GM21526 (cell line): ENCODE results near the gene LHX6.
A peak's percentile ranks its signal among the peaks of the same experiment; 100 is the strongest.

Source experiments
- ATAC-seq: cut with Tn5 transposase; IDR thresholded peaks from one replicate; pipeline ENCODE4 v1.9.1; 2021; ENCODE audit warnings: moderate library complexity; ENCODE audit not compliant: unreplicated experiment, low FRiP score

The LHX6 gene

DNA sequence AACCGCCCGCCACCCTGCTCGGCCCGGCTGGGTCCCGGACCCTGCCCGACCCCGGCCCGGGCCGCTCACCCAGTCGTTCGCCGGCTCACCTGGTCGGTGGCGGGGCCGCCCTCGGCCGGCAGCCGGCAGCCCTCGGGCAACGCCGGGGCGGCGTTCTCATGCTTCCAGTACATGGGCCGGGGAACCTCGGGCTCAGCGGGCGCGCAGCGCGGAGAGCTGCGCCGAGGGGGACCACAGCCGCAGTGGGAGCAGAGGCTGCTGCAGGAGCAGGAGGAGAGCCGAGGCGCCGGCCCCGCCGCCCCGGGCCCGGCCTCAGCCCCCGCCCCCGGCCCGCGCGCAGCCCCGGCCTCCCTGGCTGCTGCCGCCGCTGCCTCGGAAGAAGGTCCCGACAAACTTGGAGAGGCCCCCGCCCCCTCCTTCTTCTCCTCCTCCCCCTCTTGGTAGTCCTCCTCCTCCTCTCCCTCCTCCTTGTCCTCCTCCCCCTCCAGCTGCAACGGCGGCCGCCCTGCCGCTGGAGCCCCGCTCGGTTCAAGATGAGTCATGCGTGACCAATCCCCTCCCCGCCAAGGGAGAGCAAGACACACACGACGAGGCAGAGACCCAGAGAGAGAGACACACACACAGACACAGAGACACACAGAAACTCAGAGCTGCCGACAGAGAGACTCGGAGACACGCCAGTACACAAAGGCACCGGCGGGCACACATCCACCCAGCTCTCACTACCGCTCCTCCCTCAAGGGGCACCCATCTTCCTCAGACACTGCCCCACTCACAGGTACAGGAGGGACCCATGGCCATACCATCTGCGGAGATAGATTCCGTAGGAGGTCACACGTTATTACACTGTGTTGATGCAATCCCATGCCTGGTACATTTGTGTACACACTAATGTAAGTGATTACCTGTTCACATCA, at the start of gene LHX6:
Gene LHX6, minus strand, starts transcription at position 390 of the 917 bp plus-strand sequence. Its CDS starts 217 bp downstream, at position 173.
- ATAC-seq = no peak

DNA sequence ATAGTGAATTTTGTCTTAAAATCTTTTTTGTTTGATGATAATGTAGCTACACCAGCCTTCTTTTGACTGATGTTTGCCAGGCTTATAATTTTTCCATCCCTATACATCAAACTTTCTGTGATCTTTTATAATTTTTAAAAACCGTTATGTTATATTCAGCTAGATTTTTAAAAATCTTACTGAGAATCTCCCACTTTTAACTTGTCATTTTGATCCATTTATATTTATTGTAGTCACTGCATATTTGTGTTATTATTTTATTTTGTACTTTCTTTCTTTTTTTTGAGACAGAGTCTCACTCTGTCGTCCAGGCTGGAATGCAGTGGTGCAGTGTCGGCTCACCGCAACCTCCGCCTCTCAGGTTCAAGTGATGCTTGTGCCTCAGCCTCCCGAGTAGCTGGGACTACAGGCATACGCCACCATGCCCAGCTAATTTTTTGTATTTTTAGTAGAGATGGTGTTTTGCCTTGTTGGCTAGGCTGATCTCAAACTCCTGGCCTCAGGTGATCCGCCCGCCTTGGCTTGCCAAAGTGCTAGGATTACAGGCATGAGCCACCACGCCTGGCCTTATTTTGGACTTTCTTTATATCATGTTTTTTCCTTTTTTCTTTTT, 48.6 kb upstream of the LHX6 start:
- ATAC-seq = no peak

DNA sequence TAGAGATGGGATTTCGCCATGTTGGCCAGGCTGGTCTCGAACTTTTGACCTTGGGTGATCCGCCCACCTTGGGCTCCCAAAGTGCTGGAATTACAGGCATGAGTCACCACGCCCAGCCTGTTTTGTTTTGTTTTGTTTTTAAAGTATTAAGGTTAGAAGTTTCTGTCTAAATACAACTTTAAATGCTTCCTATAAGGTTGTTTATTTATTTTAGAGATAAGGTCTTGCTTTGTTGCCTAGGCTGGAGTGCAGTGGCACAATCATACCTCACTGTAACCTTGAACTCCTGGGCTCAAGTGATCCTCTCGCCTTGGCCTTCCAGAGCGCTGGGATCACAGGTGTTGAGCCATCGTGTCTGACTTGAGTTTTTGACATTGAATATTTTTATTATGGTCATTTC, 47.3 kb upstream of the LHX6 start:
- ATAC-seq = no peak

DNA sequence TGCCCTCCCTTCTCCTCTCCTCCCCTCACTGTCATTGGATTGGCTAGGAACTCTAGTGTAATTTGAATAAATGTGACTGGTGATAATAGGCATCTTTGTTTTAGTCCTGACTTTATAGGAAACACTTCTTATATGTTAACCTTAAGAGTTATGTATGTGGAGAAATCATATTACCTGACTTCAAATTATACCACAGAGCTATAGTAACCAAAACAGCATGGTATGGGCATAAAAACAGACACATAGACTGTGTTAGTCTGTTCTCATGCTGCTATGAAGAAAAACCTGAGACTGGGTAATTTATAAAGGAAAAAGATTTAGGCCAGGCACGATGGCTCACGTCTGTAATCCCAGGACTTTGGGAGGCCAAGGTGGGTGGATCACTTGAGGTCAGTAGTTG, 45.3 kb upstream of the LHX6 start:
- no peak for ATAC-seq

DNA sequence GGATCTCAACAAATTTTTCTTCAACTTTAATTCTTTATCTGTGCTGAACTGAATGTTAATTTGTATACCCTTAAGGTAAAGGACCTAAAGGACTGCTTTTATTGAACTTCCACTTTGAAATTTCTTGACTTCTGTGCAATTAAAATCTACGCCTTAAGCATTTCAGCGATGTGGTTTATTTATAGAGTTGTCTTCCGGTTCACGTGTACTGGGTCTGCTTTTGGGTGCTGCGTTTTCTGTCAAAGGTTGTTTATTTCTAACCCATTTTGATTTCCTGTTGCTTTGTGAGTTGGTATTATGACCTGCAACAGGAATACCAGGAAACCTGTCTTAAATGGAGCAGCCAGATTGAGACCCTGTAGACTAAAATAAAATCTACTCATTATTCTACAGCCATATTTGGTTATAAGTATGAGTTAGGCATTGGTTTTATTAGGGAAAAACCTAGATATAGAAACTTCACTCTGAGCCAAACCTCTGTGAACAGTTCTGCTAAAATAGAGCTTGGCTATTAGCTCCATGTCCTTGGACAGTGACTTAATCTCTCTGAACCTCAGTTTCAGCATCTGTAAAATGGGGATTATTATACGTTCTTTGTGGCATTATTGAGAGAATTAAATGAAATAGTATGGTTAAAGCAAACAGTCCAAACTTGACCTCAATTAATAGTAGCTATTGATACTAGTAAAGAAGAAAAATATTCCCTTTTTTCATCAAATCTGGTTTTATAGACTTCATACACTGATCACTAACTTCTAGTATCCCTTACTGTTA, 39.5 kb upstream of the LHX6 start:
- no peak for ATAC-seq

DNA sequence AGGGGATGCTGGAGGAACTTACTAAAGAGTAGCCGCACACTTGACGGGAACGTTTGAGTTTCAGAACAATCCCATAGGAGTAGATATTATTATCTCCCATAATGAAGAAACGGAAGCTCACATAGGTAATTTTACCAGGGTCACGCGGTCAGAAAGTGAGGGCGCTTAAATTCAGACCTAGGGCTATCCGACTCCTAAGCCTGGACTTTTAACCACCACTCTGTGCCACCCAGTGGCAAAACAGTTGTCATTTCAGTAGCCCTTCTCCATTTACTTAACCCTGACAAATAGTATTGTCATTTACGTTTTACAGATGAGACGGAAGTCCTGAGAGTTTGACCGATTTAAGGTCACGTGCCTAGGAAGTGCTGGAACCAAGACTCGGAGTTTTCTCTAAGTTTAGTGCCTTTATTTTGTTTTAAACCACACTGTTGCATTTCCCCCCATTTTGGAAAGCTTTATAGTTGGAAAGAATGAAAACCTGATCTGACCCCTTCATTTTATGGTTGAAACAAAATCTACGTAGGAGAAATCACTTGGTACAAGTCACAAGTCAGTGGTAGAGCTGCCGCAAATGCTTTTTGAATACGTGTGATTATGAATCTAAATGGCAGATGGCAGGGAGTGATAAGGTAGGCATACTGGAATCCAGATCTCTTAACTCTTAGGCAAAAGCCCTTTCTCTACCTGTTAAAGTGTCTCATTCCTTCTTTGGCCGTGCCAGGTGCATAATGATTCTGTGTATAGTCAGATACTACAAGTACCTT, 36.6 kb upstream of the LHX6 start:
- peak; percentile 25 for ATAC-seq

DNA sequence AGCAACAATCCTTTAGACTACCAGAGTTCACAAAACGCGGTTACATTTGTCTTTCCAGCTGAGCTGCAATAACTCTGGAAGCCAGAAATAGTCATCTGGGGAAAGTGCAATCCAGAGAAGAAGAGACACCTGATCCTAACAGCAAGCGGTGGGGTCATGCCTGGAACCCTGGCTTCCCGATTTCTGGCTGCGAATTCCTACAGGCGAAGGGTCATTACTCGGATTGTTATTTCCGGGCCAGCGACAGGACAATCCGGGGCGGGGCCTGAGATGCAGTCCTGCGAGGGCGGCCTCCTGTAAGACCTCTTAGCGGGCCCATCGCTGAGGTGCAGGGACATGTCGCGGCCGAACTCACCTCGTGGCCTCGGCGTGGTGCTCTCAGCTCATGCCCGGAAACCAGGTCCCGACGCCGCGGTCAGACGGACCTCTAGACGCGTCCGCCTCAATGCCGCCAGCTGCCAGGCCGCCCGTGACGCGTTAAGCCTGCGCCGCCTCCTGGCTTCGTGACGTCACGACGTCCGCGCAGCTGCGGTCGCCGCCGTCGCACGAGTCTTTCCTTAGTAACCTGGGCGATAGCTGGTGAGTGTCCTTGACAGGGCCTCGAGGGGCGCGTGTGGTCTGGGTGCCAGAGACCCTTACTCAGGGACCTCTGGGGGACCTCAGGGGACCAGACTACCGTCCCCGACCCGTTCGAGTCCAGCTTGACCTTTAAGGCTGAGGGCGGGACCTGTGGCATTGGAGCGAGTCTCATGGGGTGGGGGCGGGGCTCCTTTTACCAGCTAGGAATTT, 35.8 kb upstream of the LHX6 start, which contains the start of the genes MRRF and RBM18:
Gene MRRF, plus strand, starts transcription at position 523 of the 789 bp plus-strand sequence. CDS start 6,010 bp downstream, outside the sequence.
Gene RBM18, minus strand, starts transcription at position 481 of the 789 bp plus-strand sequence. CDS start 3,348 bp downstream, outside the sequence.
- peak; percentile 86 for ATAC-seq

DNA sequence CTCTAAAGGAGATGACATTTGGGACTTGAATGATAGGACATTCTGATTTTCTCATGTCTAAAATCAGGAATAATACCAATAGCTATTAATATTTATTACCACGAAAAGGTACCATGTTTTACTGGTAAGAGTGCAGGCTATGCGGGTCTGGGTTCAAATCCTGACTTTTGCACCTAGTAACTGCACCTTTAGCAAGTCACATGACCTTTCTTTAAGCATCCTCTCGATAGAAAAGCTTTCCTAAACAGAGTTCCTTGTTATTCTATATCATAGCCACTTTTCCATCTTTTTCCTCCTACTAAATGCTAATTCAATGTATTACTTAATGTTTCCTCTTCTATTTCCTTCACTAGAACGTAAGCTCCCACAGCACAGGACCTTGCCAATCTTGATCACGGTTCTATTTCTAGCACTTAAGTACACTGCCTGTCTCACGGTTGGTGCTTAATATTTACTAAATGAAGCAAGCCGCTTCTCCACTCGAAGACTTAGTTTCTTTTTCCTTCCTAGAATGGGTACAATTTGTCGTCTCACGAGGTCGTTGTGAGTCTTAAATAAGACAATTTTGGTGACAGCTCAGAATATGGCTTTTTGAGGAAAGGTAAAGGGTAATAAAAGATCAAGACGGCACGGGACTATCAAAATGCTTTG, 35.1 kb upstream of the LHX6 start:
- ATAC-seq = no peak

DNA sequence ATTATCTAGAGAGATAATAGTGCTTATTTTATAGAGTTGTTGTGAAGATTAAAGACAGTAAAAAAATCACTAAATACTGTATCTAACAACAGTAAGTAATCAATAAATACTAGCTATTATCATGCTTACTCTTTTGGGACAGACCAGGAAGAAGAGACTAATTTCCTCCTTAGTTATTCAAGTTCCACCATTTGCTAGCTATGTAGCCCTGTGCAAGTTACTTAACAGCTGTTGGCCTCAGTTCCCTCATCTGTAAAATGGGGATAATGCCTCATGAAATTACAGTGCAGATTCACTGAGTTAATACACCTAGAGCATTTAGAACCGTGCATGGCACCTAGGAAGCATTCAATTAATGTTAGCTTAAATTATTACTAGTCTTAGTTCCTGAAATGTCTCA, 33.3 kb upstream of the LHX6 start:
- ATAC-seq = no peak

DNA sequence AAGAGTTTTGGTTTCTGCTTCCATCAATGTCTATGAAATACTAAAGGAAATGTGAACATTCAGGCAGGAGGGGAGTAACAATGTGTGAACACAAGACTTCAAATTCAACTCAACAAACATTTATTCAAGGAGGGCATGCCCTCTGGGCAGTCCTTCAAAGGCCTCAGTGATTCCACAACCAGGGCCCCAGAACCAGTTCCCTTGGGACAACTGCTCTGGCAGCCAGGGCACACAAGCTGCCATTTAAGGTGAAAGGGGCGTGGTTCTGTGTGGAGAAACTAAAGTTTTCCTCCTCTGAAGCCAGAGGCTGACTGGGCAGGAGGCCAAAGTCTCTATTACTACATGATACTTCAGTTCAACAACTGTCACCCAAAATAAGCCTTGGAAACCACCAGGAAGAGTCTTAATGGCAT, 32.7 kb upstream of the LHX6 start:
- no peak for ATAC-seq

DNA sequence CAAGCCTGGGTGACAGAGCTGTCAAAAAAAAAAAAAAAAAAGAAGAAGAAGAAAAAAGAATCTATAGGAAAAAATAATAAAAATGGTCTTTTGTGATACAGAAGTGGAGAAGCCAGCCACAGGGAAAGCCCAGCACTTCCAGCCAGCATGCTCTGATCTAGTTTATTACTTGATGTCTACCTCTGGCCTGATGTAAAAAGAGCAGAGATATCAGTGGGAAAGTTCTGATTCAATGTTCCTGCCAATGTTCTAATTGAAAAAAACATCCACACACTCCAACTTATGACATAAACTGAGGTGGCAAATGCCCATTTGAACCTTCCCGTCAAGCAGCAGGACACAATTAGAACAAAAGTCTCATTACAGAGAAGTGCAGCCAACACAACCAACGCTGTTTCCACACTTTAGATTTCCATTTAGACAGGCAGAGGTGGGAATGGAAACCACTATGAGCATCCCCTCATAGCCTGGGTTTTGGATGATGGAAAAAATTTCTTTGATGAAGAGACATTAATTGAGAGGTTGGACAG, 30.2 kb upstream of the LHX6 start:
- ATAC-seq = no peak

DNA sequence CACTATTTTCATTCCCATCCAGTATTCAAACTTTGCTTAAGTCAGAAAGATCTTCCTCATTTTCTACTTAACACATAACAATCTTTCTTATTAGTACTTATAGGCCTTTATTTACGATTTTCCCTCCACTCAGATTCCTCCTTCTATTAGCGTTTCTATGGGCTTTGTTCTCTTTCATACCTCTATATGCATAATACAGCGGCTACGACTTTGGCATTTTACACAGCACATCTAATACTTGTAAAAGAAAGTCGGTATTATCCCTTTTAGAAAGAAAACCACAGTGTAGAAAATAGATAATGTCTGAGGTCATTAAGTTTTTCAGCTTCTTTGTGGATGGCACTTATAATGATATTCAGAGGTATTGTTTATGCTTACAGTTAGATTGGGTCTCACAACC, 27.4 kb upstream of the LHX6 start:
- no peak for ATAC-seq

DNA sequence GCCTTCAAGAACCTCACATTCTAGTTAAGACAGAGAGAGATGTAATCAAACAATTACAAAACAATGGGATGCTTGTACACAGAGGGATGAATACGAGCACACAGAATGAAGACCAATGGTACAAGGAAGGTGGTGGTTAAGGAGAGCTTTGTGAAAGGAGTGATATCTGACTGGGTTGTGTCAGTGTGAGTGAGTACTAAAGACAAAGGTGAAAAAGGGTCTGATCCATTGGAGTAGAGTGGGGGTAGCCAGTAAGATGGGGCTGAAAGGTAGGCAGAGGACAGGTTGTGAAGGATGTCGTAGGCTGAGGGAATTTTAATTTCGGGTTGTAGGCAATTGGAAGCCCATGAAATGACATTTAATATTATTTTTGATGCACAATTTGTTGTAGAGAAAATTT, 26.0 kb upstream of the LHX6 start:
- ATAC-seq = no peak

DNA sequence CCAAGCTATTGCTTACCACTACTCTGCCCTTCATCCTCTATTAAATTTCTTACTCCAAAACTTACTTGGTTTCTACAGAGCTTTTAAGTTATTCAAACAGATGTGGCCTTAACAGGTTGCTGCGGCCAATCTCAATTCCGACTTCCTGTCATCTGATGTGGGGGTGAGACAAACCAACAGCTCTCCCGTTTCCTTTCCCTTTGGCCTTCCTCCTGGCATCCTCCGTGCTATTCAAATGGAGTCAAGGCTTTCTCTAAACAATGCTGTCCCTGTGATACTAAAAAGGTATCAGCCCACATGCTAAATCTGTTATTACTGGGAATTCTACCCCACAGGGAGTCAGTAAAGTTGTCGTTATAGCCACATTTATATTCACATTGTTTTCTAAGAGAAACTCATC, 24.0 kb upstream of the LHX6 start:
- no peak for ATAC-seq

DNA sequence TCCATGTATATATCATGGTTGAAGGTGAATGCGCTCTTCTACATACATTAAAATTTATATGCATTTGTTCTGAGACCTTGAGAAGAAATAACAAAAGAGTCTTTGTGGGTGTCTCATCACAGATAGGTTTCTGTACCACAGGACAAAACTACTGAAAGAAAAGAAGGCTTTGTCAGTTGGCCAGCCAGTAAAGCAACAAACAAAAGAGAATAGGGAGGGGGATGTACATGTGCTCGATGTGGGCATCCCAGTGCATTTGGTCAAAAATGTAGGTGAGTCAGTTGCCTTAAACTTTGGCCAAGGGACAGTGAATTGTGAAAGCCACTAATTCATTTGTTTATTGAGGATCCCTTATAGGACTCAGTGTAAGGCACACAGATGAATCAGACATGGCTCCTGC, 22.6 kb upstream of the LHX6 start:
- ATAC-seq = no peak

DNA sequence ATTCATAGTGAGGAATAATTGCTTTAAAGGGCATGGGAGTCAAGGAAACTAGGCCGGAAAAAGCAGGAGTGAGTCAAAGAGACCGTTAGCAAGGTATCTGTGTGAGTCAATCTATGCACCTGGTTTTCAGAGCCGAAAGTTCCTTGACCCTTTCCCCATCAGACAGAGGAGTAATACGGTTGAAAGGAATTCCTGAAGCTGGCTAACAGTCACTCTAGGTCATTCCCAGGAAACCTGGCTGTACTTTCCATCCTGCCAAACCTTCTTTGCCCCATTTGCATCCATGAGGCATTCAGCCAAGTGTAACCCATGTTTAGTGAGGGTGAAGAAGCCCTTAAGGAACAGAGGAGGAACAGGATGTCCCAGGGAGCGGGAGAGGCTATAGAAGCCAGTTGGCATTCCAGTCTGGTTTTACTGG, 19.7 kb upstream of the LHX6 start:
- ATAC-seq = no peak

DNA sequence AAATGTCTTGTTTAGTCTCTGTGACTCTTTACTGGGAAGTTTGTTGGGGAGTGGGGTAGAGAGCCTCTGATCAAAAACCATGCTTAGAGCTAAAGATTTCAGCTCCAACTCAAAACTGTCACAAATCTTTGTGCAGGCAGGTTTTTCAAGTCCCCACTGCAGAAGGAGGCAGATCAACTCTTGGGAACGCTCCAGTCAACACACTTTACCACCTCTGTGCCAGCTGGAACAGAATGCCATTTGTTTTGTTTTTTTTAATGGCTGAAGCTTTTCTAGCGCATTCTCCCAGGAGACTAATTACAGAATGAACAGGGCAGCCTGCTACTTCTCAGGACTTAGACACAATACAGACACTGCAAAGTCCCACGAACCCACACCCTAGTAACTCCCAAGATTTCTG, 17.9 kb upstream of the LHX6 start:
- no peak for ATAC-seq

DNA sequence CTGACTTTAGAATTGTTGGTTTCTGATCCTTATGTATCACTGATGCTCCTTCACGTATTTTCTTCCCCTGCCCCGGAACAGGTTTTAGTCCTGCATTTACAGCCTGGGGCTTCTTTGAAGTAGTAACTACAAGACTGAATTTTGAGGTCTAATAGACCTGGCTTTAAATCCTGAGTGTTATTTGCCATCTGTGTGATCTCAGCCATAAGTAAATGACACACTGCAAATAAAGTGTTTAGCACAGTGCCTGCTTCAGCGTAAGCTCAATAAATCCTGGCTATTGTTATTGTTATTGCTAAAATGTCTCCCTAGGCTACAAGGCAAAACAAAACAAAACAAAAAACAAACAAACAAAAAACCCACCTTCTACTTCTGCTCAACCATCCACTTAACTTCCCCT, 15.6 kb upstream of the LHX6 start:
- ATAC-seq = no peak

DNA sequence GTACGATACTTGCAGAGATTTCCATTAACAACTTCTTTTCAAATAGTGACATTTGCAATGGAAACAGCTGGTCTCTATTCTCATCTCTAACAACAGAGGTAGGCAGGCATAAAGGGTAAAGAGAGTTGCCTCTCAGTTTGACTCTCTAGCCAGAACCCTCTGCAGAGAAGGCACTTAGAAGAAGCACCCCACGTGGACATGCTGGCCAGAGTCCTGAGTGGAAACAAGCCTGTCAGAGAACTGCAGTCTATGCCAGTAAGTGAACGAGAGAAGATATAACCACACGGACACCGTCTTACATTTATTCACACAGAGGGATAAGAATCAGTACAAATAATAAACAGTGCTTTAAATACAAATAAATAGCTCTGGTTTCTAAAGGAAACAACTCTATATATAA, 11.0 kb upstream of the LHX6 start:
- no peak for ATAC-seq
